Neutrophil (primary cell): ENCODE results near the gene INPP5K.

Experiments used
- H3K27ac ChIP-seq: fragments of 200-600 bp; sonication (generic); 2 replicates; pipeline ENCODE4 v1.5.1; 2016; ENCODE audit warnings: mild to moderate bottlenecking, moderate library complexity
- H3K27me3 ChIP-seq: fragments of 200-600 bp; sonication (generic); 2 replicates; pipeline ENCODE4 v1.6.0; 2016; ENCODE audit warnings: mild to moderate bottlenecking
- H3K36me3 ChIP-seq: fragments of 200-600 bp; sonication (generic); 2 replicates; pipeline ENCODE4 v1.5.1; 2017
- H3K4me1 ChIP-seq, 2 experiments: fragments of 200-600 bp in 1 of 2; sonication (generic) in 1 of 2; 1 replicate in 1 of 2; 2 replicates in 1 of 2; pipeline versions ENCODE4 v1.5.1 to v1.6.1; 2013 to 2016; ENCODE audit warnings: low read depth in 1 of 2, low read length in 1 of 2, mild to moderate bottlenecking in 1 of 2, moderate library complexity in 1 of 2; ENCODE audit not compliant: control insufficient read depth in 1 of 2, insufficient read depth in 1 of 2
- H3K4me3 ChIP-seq, 2 experiments: fragments of 200-600 bp in 1 of 2; sonication (generic) in 1 of 2; 1 replicate in 1 of 2; 2 replicates in 1 of 2; pipeline ENCODE4 v1.5.1; 2013 to 2016; ENCODE audit warnings: low read depth in 1 of 2, low read length in 1 of 2, mild to moderate bottlenecking in 1 of 2, moderate library complexity in 1 of 2
- H3K9me3 ChIP-seq: fragments of 200-600 bp; sonication (generic); 2 replicates; pipeline ENCODE4 v1.5.1; 2016
- TF ChIP-seq, protein P1 (sequence below): fragments of 200-600 bp; sonication (generic); IDR thresholded peaks from 2 replicates; pipeline ENCODE4 v1.5.1; 2016; ENCODE audit warnings: antibody characterized with exemption

INPP5K gene

DNA sequence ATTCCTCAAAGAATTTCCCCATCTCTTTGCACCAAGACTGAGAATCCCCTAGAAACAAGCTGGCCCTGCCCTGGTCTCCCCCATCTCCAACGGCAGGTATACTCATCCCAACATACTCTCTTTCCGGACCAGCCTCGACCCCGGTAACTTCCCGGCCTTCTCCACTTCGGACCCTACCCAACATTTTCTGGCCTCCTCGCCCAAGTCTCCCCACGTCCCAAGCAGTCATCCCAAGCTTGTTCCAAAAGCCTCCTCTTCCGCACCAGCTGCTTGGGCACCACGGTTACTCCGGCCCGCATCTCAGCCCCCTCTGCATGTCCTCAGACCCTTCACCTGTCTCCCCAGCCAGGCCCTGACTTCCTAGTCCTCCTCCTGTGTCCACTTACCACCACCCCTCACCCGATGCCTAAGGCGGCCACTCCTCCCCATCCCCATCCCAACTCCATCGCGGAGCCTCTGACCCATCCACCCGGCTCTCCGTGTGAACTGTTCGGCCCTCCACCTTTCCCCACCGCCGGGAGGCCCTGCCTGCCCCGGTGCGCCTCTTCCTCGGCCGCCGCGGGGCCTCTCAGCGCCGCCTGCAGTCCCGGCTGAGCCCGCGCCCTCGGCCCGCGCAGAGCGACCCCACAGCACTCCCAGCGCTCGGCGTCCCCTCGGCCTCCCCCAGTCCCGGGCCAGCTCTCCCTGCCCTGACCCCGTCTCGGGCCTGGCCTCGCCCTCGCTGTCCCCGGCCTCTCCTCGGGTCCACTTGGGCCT is 45.2 kb upstream of the INPP5K start:
- peak overlapping the region; percentile 79 to 81 for H3K4me3 ChIP-seq
- peaks cover 17% of the 10 kb centered on the region for H3K27me3 ChIP-seq
- TF ChIP-seq, protein P1, sequence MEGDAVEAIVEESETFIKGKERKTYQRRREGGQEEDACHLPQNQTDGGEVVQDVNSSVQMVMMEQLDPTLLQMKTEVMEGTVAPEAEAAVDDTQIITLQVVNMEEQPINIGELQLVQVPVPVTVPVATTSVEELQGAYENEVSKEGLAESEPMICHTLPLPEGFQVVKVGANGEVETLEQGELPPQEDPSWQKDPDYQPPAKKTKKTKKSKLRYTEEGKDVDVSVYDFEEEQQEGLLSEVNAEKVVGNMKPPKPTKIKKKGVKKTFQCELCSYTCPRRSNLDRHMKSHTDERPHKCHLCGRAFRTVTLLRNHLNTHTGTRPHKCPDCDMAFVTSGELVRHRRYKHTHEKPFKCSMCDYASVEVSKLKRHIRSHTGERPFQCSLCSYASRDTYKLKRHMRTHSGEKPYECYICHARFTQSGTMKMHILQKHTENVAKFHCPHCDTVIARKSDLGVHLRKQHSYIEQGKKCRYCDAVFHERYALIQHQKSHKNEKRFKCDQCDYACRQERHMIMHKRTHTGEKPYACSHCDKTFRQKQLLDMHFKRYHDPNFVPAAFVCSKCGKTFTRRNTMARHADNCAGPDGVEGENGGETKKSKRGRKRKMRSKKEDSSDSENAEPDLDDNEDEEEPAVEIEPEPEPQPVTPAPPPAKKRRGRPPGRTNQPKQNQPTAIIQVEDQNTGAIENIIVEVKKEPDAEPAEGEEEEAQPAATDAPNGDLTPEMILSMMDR, result peak; percentile 36
- H3K4me1 ChIP-seq, result peaks cover 44 to 46% of the 10 kb centered on the region in 2 experiments
- H3K36me3 ChIP-seq, result no peaks in the 10 kb centered on the region
- H3K9me3 ChIP-seq, result no peaks in the 10 kb centered on the region
- H3K27ac ChIP-seq, result peak overlapping the region; percentile 99

DNA sequence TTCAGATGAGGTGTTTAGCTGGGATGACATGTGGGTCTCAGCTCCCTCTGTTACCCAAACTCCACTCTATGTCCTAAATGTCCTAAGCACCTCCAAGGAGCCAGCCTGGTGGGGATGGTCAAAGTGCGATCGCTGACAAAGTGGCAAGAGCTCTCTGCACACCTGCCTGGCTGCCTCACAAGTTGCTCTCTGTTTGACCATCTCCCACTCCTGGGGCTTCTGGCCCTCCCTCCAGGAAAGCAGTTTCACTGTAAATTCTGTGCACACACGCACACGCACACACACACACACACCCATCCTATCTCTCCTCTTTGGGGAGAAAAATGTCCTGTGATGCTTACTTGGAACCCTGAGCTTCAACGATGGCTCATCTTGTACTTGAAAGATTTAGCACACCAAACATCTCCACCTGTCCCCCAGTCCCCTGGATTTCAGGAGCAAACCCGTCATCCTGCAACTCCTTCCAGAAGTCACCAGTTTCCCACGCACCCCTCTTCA is 44.5 kb upstream of the INPP5K start:
- H3K4me3 ChIP-seq, result peak overlapping the region; percentile 79 to 81

DNA sequence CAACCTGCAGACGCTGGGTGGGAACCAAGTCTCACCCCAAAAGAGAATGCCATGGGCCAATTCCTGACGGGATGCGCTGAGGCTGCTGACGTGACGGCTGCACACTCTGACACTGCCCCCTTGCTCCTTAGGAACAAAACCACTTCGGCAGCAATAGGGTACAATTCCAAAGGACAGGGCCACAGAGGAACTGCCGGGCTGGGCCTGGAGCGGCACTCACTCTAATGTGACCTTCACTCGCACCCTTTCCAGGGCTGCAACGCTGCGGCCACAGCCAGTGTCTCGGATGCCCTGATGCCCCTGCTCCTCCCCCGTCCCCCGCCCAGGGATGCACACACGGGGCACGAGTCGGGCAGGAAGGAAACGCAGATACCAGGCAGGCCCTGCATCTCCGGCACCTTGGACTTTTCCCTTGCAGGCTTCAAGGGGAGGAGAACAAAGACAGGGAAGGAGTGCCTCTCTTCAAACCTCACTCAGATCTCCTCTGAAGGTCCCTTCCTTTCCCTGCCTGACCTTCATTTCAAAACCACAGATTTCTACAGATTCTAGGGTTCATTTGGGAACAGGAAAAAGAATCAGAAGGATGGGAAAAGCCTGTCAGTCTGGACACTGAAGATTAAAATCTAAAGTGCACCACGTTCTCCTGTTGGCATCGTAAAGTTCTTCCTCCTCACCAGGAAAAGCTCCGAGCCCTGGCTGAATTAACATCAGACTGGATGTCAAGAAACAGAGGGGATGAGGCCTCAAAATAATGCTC is 43.9 kb upstream of the INPP5K start:
- Histone ChIP-seq H3K4me1 (peaks cover 45 to 47% of the 10 kb centered on the region in 2 experiments), H3K27me3 (peaks cover 17% of the 10 kb centered on the region), H3K4me3 (peak overlapping the region; percentile 10 to 81), H3K9me3 (no peaks in the 10 kb centered on the region), H3K36me3 (no peaks in the 10 kb centered on the region), H3K27ac (peak overlapping the region; percentile 8)
- TF ChIP-seq, protein P1, result no peak

More for the DNA sequence above, 44.5 kb upstream of the INPP5K start:
- H3K27ac ChIP-seq, result peak overlapping the region; percentile 8
- TF ChIP-seq, protein P1, result no peak
- no peaks in the 10 kb centered on the region for H3K9me3 ChIP-seq
- H3K4me1 ChIP-seq, result peaks cover 44 to 46% of the 10 kb centered on the region in 2 experiments
- no peaks in the 10 kb centered on the region for H3K36me3 ChIP-seq
- peaks cover 17% of the 10 kb centered on the region for H3K27me3 ChIP-seq

DNA sequence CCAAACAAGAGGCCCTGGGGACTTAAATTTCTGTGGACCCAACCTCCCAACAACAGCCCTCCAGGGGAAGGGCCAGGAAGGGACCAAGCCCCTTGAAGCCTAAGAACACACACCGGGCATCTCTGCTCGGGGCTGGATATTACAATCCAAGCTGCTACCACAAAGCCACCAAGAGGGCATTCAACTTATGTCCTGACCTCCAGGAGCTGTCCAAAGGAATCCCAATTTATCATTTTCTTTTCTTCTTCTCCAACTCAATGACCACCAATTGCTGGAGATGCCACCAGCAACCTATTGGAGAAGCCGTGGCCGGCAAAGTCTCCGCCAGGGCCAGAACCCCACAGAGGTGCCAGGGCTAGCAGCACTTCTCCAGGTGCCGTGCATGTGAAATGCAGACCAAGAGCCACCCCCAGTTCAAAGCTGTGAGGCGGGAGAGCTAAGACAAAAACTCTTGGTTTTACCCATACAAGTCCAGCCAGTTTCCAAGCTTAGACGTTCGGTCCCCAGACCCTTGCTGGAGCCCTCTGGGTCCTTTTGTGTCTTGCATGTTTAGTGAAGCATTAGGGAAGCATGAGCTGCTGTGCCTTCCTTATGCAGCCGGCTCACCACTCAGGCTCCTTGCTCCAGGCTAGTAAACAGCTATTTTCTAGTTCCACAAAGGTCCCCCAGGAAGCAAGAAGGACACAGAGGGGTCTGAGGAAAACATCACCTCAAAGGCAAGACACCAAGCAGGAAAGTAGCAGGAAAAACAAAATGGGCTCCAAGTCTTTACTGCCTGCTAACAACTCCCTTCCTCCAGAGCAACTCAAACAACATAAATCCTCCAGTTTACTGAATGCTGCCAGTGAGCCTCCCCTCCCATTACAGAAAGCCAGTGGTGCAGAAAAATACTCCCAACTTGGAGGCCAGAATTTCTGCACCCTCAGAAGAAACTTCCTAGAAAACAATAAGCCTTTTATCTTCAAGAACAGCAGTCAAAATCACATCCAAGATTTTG is 42.9 kb upstream of the INPP5K start:
- H3K9me3 ChIP-seq, result no peaks in the 10 kb centered on the region
- H3K27me3 ChIP-seq, result peaks cover 15% of the 10 kb centered on the region
- H3K36me3 ChIP-seq, result peaks cover 6% of the 10 kb centered on the region
- TF ChIP-seq, protein P1, result no peak
- H3K4me1 ChIP-seq, result peaks cover 55 to 57% of the 10 kb centered on the region in 2 experiments
- H3K4me3 ChIP-seq, result no peak overlapping the region
- H3K27ac ChIP-seq, result no peak overlapping the region

DNA sequence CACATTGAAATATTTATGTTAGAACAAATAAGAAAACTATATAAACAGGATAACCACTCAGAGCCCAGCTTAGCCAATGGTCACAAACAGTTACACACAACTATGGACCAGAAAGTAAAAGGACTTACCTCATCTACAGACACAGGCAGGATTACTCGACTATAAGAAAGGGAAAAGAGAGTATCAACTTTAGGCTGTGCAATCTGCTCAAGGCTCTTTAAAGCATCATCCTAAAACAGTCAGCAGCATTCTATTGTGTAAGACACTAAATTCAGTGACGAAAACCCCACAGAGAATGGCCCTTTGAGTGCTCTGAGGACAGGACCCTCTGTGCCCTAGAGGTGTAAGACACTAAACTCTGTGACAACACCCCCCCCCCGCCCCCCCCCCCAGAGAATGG is 42.0 kb upstream of the INPP5K start:
- peaks cover 64 to 65% of the 10 kb centered on the region in 2 experiments for H3K4me1 ChIP-seq
- TF ChIP-seq, protein P1, result no peak

More for the DNA sequence above, 42.0 kb upstream of the INPP5K start:
- peaks cover 12% of the 10 kb centered on the region for H3K36me3 ChIP-seq
- no peak overlapping the region for H3K27ac ChIP-seq
- peaks cover 8% of the 10 kb centered on the region for H3K27me3 ChIP-seq
- H3K9me3 ChIP-seq, result no peaks in the 10 kb centered on the region
- no peak overlapping the region for H3K4me3 ChIP-seq
